Measurements from ENCODE around the gene CTIF.

DNA sequence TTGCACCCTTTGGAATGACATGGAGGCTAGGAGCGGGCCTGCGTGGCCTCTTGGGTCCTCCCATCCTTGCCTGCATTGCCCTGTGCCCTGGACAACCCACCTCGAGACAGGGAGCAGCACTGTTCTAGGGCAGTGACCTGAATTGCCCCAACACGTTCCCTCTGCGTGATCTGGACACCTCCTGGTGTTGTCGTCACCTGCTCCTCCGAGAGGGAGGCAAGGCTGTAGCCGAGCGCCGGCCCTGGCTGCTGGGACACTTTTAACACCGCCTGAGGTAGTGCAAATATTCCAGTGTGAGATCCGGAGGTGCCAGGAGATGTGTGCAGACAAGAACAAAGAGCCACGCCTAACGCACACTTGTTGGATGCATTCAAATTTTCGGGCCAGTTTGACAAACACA, 280.4 kb downstream of the CTIF start:
- TF ChIP-seq, protein P1, sequence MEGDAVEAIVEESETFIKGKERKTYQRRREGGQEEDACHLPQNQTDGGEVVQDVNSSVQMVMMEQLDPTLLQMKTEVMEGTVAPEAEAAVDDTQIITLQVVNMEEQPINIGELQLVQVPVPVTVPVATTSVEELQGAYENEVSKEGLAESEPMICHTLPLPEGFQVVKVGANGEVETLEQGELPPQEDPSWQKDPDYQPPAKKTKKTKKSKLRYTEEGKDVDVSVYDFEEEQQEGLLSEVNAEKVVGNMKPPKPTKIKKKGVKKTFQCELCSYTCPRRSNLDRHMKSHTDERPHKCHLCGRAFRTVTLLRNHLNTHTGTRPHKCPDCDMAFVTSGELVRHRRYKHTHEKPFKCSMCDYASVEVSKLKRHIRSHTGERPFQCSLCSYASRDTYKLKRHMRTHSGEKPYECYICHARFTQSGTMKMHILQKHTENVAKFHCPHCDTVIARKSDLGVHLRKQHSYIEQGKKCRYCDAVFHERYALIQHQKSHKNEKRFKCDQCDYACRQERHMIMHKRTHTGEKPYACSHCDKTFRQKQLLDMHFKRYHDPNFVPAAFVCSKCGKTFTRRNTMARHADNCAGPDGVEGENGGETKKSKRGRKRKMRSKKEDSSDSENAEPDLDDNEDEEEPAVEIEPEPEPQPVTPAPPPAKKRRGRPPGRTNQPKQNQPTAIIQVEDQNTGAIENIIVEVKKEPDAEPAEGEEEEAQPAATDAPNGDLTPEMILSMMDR (IDR thresholded peaks at IDR 0.05): no peak
- TF ChIP-seq POLR2AphosphoS5 (IDR thresholded peaks at IDR 0.05) (no peak), POLR2A (IDR thresholded peaks at IDR 0.05) (no peak), EP300 (IDR thresholded peaks at IDR 0.05) (no peak)
